SH-SY5Y (cell line): ENCODE data around the gene STAT5B.

Source experiments
- GATA2 ChIP-seq: IDR thresholded peaks from 2 replicates; pipeline ENCODE4 v1.6.1; 2011; ENCODE audit warnings: mild to moderate bottlenecking, low read depth, low read length
- GATA3 ChIP-seq: IDR thresholded peaks from 2 replicates; pipeline ENCODE4 v1.6.1; 2011; ENCODE audit warnings: low read depth, mild to moderate bottlenecking, low read length, moderate library complexity

DNA sequence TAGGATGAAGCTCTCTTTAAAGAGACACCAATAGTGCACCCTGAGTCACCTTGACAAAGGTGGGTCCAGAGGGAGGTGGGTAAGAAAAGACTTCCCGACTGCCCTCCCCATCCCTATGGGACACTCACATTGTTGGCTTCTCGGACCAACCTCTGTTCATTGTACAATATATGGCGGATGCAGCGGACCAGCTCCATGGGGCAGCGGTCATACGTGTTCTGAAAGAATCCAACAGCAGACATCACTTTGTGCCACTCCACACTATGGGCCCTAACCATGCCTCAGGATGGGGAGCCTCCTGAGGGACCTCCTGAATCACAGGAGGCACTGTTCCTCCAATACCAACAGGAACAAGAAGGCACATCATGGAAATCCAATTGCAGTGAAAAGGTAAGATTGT lies 51.5 kb downstream of the STAT5B start:
- TF ChIP-seq GATA2 = no peak
- no peak for TF ChIP-seq GATA3
